ENCODE data around the gene ARHGAP15. TPM values are rescaled to one million over a fixed set of nuclear protein-coding genes. Genes with fewer than 3 reads are reported as not detected.

ARHGAP15 gene
- total RNA-seq, 1 donor from 2014 or later: not detected

DNA sequence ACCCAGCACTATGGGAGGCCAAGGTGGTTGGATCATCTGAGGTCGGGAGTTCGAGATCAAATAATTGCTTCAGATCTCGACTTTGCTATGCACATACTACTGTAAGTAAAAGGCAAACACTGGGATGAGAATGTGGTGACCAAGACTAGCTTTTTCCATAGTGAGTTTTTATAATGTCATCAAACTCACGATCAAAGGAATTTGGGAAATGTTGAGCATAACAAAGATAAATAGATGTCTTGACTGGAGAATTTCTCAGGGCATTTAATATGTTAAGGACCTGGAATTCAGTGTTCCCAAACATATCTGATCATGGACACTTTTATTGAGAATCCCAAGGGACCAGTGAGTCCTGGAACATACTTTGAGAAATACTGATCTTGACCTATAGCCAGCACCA lies 205.6 kb downstream of the ARHGAP15 start:
- TF ChIP-seq EZH2 (IDR thresholded peaks at IDR 0.05; ENCODE audit: insufficient read depth, low read length) (no peak), CTCF (IDR thresholded peaks at IDR 0.05; ENCODE audit: insufficient read depth, low read depth, low read length) (no peak)
- no peaks in the 10 kb centered on the region for H3K36me3 ChIP-seq (ENCODE audit: insufficient read depth, low read length)
- Mint-ChIP-seq H3K9me3 (ENCODE audit: unreplicated experiment) (no peaks in the 10 kb centered on the region), H3K4me1 (ENCODE audit: low read depth, unreplicated experiment) (no peaks in the 10 kb centered on the region), H3K4me3 (ENCODE audit: unreplicated experiment) (no peak overlapping the region), H3K27ac (ENCODE audit: unreplicated experiment) (no peak overlapping the region), H3K27me3 (ENCODE audit: low read depth, unreplicated experiment) (no peaks in the 10 kb centered on the region), H3K36me3 (ENCODE audit: low read depth, unreplicated experiment) (no peaks in the 10 kb centered on the region)
- H3K4me2 ChIP-seq (ENCODE audit: low read length): no peak overlapping the region
- no peak overlapping the region for H3K9ac ChIP-seq (ENCODE audit: low read length)
- no peak overlapping the region for H3K27ac ChIP-seq (ENCODE audit: low read depth, low read length)
- no peaks in the 10 kb centered on the region for H3K79me2 ChIP-seq (ENCODE audit: insufficient read depth, low read length)
- no peak for FAIRE-seq
- no peaks in the 10 kb centered on the region for H3K27me3 ChIP-seq (ENCODE audit: insufficient read depth, low read length)
- no peak overlapping the region for H3K4me3 ChIP-seq (ENCODE audit: insufficient read depth, low read depth, low read length)
- no peaks in the 10 kb centered on the region for H4K20me1 ChIP-seq (ENCODE audit: insufficient read depth, low read length)
- no peaks in the 10 kb centered on the region for H3K4me1 ChIP-seq (ENCODE audit: insufficient read depth, low read length)
- peak; percentile 6 for DNase-seq (ENCODE audit: low read depth)
- H3K9me3 ChIP-seq (ENCODE audit: insufficient read depth, low read depth, low read length): no peaks in the 10 kb centered on the region
- no peak overlapping the region for H2AFZ ChIP-seq (ENCODE audit: low read depth, low read length)

DNA sequence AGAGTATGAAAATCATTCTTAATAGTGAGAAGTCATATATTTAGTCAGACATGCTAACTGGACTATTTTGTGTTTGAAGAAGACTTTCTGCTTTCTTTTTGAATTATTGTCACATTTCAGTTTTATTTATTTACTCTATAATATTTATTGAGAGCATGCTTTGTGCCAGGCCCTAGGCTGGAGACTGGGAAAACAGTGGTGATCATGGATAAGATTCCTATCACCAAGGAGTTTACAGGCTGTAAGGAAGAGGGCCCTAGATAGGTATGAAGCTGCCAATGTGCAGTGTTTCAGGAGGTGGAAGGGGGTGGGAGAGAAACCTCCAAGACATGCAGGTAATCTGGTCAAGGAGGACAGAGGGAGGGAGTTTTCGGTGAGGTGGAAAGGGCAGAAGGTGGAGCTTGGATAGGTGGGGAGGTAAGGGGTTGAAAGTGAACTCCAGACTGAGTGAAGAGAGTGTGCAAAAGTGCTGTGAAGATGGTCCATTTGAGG lies 207.5 kb downstream of the ARHGAP15 start:
- Mint-ChIP-seq H3K36me3 (ENCODE audit: low read depth, unreplicated experiment) (no peaks in the 10 kb centered on the region), H3K4me3 (ENCODE audit: unreplicated experiment) (no peak overlapping the region), H3K9me3 (ENCODE audit: unreplicated experiment) (no peaks in the 10 kb centered on the region), H3K27me3 (ENCODE audit: low read depth, unreplicated experiment) (no peaks in the 10 kb centered on the region), H3K27ac (ENCODE audit: unreplicated experiment) (no peak overlapping the region), H3K4me1 (ENCODE audit: low read depth, unreplicated experiment) (no peaks in the 10 kb centered on the region)
- TF ChIP-seq EZH2 (IDR thresholded peaks at IDR 0.05; ENCODE audit: insufficient read depth, low read length): no peak
- no peak for TF ChIP-seq CTCF (IDR thresholded peaks at IDR 0.05; ENCODE audit: insufficient read depth, low read depth, low read length)
- no peak for DNase-seq (ENCODE audit: low read depth)
- no peaks in the 10 kb centered on the region for H3K36me3 ChIP-seq (ENCODE audit: insufficient read depth, low read length)
- no peaks in the 10 kb centered on the region for H3K27me3 ChIP-seq (ENCODE audit: insufficient read depth, low read length)
- H3K4me1 ChIP-seq (ENCODE audit: insufficient read depth, low read length): no peaks in the 10 kb centered on the region
- no peak for FAIRE-seq
- H3K4me2 ChIP-seq (ENCODE audit: low read length): no peak overlapping the region
- H3K9me3 ChIP-seq (ENCODE audit: insufficient read depth, low read depth, low read length): no peaks in the 10 kb centered on the region
- no peaks in the 10 kb centered on the region for H4K20me1 ChIP-seq (ENCODE audit: insufficient read depth, low read length)
- no peak overlapping the region for H3K4me3 ChIP-seq (ENCODE audit: insufficient read depth, low read depth, low read length)
- H3K79me2 ChIP-seq (ENCODE audit: insufficient read depth, low read length): no peaks in the 10 kb centered on the region
- H2AFZ ChIP-seq (ENCODE audit: low read depth, low read length): no peak overlapping the region
- no peak overlapping the region for H3K9ac ChIP-seq (ENCODE audit: low read length)
- no peak overlapping the region for H3K27ac ChIP-seq (ENCODE audit: low read depth, low read length)

DNA sequence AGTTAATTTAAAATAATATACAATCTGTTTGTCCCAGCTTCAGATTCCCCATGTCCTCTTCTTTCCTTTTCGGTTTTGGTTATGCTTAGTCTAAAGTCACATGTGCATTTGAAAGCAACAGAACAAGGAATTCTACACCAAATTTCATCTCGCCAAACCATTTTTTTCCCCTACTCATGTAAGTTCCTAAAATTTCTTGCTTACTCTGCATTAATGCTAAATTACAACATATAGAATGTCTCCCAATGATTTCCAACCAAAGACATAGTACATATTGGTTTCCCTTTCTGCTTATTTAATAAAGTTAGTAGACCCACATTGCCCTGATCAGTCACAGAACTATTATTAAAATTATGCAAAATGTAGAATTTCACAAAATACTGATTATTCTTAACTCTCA lies 212.3 kb downstream of the ARHGAP15 start:
- H3K4me3 ChIP-seq (ENCODE audit: insufficient read depth, low read depth, low read length): no peak overlapping the region
- Mint-ChIP-seq H3K4me1 (ENCODE audit: low read depth, unreplicated experiment) (no peaks in the 10 kb centered on the region), H3K4me3 (ENCODE audit: unreplicated experiment) (no peak overlapping the region), H3K36me3 (ENCODE audit: low read depth, unreplicated experiment) (no peaks in the 10 kb centered on the region), H3K9me3 (ENCODE audit: unreplicated experiment) (no peaks in the 10 kb centered on the region), H3K27ac (ENCODE audit: unreplicated experiment) (no peak overlapping the region), H3K27me3 (ENCODE audit: low read depth, unreplicated experiment) (no peaks in the 10 kb centered on the region)
- no peak overlapping the region for H3K4me2 ChIP-seq (ENCODE audit: low read length)
- no peaks in the 10 kb centered on the region for H3K27me3 ChIP-seq (ENCODE audit: insufficient read depth, low read length)
- no peaks in the 10 kb centered on the region for H3K36me3 ChIP-seq (ENCODE audit: insufficient read depth, low read length)
- H3K27ac ChIP-seq (ENCODE audit: low read depth, low read length): no peak overlapping the region
- H3K9me3 ChIP-seq (ENCODE audit: insufficient read depth, low read depth, low read length): no peaks in the 10 kb centered on the region
- H3K9ac ChIP-seq (ENCODE audit: low read length): no peak overlapping the region
- TF ChIP-seq EZH2 (IDR thresholded peaks at IDR 0.05; ENCODE audit: insufficient read depth, low read length) (no peak), CTCF (IDR thresholded peaks at IDR 0.05; ENCODE audit: insufficient read depth, low read depth, low read length) (no peak)
- FAIRE-seq: no peak
- H2AFZ ChIP-seq (ENCODE audit: low read depth, low read length): no peak overlapping the region
- no peak for DNase-seq (ENCODE audit: low read depth)
- no peaks in the 10 kb centered on the region for H3K4me1 ChIP-seq (ENCODE audit: insufficient read depth, low read length)
- H4K20me1 ChIP-seq (ENCODE audit: insufficient read depth, low read length): no peaks in the 10 kb centered on the region
- no peaks in the 10 kb centered on the region for H3K79me2 ChIP-seq (ENCODE audit: insufficient read depth, low read length)
